Stimulated activated naive CD4-positive, alpha-beta T cell treated with Interleukin-2 at 50 U/mL for 16 hours (primary cell): ENCODE data around the gene PPIL6.

Source experiments
- DNase-seq: peaks from one replicate; lab custom pipeline; 2025; lab: John Stamatoyannopoulos, UW

The PPIL6 gene

DNA sequence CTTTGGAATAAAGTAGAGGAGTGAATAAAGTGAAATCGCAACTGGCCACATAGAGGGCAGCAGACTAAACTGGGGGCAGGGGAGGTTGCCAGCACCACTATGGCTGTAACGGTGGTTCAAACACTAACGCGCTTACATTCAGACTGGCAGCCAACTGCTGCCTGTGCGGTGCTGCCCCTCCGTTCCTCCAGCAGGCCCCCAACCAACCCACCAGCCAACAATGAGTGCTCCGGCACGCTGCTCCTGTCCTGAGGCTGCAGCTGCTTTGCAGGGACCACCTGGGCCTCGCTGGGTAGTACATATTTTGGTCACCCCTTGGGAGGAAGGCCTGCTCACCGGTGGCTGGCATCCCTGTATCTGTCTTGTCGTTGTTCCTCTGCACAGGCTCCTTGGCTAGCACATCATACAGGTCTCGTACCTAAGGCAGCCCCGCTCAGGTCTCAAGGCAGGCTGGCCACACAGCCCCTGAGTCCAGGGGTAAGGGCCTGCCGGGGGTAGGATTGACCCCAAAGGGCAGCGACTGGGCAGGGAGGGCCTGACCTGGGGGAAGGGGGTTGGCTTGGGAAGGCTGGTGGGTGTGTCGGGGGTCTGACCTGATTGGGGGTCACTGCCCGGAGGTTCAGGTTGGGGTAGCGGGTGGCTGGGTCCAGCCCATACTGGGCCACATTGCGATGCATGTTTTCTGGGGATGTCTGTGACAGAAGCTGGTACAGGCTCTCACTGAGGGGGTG is 8.8 kb upstream of the PPIL6 start:
- no peak for DNase-seq

DNA sequence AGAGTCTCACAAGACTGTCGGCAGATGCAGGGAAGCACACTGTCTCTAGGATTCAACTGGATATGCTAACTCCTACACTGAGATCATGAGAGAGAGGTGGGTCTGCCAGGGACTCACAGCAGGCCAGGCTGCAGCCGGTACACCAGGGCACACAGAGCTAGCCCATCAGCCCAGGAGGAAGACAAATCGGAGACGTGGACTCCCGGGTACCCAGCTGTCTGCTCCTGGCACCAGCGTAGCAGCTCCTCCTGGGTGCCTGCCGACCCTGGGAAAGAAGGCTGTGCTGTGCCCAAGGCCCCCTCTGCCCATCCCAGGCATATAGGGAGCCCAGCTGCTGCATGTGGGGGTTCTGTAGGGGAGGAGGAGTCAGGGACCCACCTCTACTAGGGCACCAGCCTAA is 8.2 kb upstream of the PPIL6 start:
- DNase-seq: no peak

DNA sequence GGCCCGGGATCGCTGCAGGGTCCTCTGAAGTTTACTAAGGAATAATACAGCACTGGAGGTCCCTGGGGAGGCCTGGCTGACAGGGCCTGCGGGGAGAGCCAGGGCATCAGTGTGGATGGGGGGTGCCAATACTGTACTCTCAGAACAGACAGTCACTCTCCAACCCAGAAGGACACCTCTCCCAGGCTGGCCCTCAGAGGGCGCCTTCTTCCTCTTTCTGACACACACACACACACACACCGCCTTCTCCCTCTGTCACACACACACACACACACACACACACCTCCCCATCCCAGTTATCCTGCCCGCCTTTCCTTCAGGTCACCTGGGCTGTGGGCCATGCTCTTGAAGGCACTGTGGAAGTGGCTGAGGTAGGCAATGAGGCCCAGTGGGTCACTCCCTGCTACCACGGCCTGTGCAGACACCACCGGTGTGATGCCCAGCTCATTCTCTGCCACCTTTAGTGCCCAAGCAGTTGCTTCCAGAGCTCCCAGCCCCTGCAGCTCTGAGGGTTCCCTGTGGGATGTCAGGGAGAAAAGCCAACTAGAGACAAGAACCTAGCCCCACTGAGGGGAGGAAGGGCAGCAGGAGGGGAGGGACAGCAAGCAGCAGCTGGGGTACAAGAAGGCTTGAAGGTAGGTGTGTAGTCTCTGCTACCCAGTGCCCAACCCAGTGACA is 7.6 kb upstream of the PPIL6 start:
- DNase-seq: no peak

DNA sequence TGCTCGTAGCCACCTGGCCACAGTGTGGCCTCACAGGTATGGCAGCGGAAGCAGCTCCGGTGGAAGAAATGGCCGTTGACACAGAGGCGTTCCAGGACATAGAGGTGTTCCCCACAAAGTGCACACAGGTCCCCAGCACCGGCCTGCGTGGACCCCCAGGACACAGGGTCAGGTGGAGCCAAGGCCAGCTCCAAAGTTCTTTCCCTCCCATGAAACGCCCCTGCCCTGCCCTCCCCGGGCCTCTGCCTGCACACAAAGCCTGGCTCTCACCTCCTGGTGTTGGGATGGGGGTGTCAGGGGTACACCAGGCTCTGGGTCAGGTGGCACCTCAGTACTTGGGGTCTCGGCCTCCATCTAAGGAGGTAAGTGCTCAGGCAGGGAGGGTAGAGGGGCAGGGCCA is 6.7 kb upstream of the PPIL6 start:
- DNase-seq: no peak

DNA sequence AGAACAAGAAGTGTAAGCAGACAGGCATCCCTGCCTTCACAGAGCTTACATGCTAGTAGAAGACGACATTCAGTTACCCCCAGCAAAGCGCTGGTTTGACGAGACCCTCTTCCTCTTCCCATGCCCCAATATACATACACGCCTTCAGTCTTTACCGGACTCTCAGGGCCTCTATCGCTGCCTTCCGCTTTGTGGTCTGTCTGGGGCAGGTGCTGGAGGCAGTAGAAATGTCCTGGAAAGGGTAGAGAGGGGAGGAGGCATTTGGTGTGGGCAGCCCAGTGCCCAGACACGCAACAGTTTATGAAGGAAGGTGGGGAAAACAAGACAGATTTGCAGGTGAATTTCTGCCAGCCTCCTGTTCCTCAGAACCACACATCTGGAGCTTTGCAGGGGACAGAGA is 6.1 kb upstream of the PPIL6 start:
- no peak for DNase-seq

DNA sequence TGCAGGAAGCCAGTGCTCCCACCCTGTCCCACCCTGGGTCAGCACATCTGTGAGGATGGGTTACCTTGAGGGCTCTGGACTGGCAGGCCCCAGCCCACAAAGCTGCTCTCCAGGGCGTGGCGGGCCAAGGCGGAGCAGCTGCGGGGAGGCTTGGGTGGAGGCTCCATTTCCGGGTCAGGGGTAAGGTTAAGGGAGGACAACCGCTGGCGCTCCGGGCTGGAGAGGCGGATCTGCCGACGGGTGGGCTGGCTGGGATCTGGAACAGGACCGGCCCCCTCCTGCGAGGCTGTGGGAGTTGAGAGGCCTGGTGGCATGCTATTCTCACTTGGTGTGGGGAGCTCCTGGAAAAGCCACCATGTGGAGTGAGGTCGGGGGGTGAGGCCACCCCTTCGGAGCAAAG is 5.6 kb upstream of the PPIL6 start:
- DNase-seq: no peak

DNA sequence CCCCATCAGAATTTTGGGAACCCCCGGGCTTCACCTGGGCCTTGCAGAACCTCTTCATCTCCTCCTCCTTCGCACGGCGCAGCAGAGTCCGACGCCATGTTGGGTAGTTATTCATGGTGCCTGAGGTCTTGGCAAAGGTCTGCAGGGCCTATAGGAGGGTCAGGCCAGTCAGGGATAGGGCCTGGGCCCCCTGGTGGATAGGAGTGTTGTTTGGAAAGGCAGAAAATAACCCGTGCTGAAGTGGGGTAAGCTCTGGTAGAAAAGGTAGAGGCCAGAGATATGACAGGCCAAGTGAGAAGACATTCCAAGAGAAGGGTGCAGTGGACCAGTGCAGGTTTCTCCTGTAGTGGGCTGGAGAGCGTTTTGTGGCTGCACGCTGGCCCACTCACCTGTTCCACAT is 5.0 kb upstream of the PPIL6 start:
- no peak for DNase-seq

DNA sequence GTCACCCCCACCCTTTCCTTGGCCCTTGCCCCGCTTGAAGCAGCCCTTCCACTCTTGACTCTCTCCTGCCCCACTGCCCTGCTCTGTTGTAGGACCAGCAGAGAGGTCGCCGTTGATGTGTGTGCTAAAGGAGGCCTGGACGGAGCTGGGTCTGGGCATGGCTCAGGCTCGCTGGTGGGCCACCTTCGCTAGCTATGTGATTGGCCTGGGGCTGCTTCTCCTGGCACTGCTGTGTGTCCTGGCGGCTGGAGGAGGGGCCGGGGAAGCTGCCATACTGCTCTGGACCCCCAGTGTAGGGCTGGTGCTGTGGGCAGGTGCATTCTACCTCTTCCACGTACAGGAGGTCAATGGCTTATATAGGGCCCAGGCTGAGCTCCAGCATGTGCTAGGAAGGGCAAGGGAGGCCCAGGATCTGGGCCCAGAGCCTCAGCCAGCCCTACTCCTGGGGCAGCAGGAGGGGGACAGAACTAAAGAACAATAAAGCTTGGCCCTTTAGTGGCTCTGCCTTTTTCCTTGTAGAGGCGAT is 3.1 kb upstream of the PPIL6 start:
- DNase-seq: no peak

DNA sequence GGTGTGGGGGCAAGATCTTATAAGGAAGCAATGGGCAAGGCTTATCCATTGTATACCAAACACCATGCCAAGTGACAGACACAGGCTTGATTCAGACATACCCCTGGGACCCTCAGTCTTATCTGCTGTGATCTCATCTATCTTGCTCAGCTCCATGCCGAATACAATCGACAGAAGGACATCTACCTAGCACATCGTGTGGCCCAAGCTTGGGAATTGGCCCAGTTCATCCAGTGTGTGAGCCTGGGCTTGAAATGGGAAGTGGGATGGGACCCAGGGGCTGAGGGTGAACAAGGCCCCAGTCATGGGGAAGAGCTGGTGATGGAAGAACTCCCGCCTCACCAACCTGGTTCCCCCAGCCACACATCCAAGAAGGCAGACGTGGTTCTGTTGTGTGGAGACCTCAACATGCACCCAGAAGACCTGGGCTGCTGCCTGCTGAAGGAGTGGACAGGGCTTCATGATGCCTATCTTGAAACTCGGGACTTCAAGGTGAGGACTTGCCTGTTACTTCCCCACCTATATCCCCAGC is 2.0 kb upstream of the PPIL6 start:
- DNase-seq: no peak

DNA sequence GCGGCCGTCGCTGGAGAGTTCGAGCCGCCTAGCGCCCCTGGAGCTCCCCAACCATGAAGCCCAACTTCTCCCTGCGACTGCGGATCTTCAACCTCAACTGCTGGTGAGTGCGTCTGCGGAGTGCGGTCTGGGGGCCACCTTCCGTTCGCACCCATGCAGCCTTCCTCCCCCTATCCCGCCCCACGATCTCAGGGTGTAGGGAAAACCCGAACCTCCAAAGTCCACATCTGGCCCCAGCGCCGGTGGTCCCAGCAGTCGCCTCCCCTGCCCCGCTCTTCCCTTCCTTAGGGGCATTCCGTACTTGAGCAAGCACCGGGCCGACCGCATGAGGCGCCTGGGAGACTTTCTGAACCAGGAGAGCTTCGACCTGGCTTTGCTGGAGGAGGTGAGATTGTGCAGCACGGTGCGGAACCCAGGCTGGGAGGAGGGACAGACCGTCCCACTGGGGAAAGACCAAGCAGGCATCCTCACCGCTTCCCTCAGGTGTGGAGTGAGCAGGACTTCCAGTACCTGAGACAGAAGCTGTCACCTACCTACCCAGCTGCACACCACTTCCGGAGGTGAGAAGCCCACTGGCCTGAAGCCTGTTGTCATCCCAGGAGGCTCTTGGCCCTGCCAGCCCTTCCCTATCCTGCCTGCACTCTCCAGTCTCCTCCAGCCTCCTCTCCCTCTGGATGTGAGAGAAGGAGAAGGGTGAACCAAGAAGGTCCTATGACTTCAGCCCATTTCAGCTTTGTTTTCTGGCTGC is 815 bp upstream of the PPIL6 start:
- DNase-seq: peak; percentile 48

DNA sequence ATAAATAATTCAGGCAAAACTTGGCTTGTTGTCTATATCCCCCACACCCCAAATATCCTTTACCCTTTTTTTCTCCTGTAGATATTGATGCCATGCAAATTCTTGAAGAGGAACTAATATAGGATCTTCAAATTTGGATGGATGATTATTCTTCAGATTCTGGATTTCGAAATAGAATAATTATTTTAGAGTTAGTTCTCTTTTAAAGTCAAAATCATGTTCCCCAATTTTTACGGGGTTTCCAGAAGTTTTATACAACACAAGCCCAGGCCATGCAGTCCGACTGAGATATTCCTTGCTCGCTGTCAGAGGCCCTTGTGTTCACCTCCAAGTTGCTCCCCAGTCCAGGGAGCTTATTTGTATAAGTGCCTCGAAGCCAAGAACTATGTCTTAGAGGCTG is 4.4 kb downstream of the PPIL6 start:
- DNase-seq: no peak

DNA sequence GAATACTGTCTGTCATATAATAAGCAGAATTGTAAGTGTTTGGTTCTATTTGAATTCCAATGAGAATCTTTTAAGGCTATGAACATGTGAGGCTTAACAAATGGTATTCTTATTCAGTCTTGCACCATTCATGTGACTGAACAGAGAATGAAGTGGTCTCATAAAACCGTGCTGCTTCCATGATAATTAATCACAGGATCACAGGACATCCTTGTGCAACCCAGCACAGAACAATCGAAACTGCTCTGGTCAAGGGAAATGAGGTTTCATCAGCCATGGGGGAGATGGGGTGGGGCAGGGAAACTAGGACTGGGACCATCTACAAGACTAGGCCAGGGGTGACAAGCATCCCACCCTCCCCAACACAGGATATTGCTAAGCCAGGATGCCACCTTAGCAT is 6.0 kb downstream of the PPIL6 start:
- no peak for DNase-seq

DNA sequence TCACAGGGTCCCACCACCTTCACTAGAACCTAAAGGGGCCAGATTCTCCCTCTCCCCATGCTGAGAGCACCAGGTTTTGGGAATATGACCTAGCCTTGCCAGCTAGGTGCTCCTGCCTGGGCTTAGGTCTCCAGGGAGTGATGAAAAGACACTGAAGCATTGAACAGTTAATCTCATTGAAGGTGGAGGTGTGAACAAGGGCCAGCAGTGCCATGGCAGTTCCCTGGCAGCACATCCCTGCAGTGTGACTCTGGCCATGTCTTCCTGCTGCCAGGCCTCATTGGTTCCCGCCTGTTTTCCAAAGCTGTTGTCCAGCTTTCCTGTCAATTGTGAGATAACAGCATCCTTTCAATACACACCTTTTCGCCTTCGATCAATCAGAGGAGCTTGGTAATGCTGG is 10.9 kb downstream of the PPIL6 start:
- DNase-seq: no peak

DNA sequence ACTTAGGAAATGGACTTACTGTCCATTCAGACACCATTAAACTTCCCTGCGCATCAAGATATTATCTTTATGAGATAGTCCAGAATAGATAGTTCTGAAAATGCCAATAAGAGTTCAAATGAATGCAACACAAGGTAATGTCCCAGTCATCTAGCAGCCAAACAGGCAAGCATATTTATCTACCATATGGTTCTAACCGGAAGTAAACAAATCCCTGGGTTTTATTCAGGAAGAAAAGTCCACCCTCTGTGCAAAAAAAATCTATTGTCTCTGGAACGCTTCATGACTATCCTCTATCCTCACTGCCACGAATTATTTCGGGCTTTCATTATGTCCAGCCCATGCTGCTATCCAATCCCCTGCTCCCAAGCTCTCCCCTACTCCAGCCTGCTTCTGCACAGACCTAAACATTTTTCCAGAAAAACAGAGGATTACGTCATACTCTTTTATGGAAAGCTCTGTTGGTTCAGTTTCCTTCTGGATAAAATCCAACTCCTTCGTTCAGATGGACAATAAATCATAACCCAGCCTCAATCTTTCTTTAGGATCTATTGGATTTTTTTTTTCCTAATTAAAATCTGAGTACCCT is 11.4 kb downstream of the PPIL6 start:
- DNase-seq: no peak

DNA sequence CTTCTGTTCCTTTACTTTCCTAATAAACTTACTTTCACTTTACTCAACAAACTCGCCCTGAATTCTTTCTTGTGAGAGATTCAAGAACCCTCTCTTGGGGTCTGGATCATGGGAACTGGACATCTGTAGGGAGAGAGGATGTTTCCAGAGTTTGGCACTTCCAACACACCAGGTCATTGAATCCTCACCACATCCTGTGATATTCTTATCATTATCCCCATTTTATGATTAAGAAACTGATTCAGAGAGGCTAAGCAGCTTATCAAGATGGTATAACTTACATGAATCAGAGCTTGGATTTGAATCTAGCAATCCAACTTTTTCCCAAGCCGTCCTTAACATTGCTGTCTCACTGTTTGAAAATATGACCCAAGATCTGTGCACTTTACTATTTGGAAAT is 15.5 kb downstream of the PPIL6 start:
- no peak for DNase-seq

DNA sequence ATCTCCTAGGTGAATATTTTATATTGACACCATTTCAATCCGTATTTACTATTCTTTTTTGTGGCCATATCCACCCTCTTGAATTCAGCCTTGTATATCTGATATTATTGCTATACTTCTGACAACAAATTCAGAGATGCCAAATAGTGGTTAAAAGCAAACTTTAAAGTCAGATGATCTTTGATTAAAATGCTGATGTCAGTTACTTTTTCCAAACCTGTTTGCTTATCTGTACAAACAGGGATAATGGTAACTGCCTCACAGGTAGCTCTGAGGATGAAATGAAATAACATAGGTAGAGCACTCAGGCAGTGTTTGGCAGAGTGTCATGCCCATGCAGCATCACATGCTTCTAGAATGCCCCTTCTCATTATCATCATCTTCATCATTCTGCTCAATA is 19.2 kb downstream of the PPIL6 start:
- DNase-seq: no peak

DNA sequence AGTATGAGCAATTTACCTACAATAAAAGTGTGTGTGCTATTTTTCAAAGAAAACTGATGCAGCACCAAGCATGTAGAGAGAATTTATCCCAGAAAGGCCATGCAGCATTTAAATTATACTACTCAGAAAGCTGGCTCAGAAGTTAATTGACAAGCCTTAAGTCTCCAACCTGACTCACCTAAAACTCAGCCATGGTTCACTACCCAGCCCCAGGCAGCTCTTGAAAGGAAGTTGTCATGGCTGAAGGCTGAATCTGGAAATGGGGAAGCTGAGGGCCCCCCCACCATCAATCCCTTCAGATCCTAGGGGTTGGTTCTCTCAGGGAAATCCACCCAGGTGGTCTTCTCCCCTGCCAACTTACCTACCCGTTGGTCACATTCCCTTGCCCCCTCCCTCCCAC is 19.7 kb downstream of the PPIL6 start:
- no peak for DNase-seq

DNA sequence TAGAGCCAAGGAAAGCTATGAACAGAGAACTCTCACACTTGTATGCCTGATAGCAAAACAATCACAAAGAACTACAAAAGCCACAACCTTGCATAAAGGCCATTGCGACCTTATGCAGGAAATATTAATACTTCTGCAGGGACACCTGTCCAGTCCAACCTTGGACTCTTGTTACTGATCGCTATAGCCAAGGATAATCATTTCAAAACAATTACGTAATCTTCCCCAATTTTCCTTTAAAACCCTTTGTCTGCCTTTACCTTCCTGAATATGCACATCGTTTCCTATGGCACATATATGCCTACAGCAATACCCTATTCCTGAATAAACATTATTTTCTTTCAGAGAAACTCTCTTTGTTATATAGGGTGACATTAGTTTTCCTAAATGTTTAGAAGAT is 22.8 kb downstream of the PPIL6 start:
- DNase-seq: no peak

DNA sequence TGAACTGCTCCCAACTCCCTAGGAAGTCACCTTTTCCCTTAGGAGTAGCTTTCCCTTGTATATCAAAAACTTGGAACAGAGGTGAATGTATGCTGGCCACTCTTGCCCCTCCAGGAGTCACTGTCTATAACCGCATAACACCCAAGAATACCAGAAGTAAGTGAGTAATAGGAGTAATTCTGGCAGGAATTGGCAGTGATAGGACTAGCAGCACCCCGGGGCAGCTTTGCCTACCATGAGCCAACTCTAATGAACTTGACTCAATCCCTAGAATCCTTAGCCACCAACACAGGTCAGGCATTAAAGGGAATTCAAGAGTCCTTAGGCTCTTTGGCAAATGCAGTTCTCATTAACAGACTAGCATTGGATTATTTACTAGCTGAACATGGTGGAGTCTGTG is 29.4 kb downstream of the PPIL6 start:
- DNase-seq: no peak

DNA sequence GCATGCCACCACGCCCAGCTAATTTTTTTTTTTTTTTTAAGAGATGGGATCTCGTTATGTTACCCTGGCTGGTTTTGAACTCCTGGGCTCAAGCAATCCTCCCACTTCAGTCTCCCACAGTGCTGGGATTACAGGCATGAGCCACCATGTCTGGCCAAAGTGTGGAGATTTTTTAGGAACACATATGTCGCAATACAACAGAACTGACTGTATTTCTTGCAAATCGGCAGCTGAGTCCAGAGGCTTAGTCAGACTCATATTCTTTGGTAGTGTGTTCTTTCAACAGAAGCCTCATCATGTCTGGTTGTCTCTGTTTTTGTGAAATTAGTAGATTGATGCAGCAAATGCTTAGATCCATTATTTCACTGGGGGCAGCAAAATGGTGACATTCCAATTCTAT is 34.2 kb downstream of the PPIL6 start:
- DNase-seq: no peak

DNA sequence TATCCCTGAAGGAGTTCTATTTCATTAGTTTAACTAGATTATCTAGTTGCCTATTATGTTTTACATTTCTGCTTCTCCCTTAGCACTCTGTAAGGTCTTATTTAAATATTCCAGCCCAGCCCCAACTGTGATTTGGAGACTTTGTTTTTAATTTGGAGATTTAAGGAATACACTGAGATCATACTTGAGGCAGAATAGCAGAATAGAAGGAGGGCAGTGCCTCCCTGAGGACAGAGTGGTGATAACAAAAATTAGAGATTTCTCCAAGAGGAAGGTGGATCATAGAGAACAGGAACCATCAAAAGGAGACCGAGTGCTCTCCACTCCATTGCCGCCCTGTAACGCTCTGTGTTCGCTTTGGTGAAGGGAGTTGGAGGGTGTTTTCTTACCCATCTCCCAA is 43.4 kb downstream of the PPIL6 start:
- DNase-seq: no peak

DNA sequence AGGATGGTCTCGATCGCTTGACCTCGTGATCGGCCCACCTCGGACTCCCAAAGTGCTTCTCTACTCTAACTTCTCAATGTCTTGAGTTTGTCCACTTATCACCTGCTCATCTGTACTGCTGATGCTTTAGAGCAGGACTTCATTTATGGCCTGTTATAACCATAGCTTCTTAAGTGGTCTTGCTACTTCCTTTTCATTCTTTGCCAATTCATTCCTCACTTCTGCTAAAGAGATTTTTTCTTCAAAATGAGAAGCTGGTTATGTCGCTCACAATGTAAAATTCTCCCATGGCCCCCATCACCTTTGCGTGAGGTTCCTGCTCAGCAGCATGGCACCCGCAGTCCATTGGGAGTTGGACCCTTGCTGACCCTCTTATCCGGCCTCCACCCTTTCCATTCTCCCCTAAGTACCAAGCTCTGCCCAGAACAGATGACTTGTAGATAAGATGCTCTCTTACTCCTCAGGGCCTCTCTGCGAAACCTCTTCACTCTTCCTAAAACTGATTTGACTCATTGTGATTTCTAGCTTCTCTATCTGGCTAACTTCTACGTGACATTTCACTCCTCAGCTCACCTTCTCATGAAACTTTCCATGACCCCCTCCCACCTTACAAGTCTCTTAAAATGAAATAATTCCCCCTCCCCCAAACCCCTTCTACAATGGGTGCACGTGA is 44.2 kb downstream of the PPIL6 start:
- no peak for DNase-seq
